IPS-11a (cell line): ENCODE measurements around the gene DMPK.
"Not testable (repeated sequence)": the region's sequence is repeated elsewhere in the genome, so short reads cannot be mapped to it uniquely, and the experiment has no call there.

Experiments used
- H3K4me3 ChIP-seq: one replicate; pipeline ENCODE4 v1.5.1; 2013; ENCODE audit warnings: low read depth, low read length, control low read depth

DMPK gene

DNA sequence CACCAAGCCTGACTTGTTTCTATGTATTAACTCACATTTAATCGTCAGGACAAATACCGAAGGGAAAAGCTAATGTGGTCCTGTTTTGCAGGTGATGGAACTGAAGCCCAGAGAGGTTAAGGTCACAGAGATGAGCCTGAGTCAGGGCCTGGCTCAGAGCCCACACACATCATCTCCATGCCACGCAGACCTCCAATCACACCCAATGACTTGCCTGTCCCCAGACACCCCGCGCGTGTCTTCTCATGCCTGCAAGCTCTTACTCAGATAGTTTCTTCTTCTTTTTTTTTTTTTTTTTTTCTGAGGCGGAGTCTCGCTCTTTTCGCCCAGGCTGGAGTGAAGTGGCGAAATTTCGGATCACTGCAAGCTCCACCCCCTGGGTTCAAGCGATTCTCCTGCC, 29.7 kb downstream of the DMPK start:
- no peak overlapping the region for H3K4me3 ChIP-seq

DNA sequence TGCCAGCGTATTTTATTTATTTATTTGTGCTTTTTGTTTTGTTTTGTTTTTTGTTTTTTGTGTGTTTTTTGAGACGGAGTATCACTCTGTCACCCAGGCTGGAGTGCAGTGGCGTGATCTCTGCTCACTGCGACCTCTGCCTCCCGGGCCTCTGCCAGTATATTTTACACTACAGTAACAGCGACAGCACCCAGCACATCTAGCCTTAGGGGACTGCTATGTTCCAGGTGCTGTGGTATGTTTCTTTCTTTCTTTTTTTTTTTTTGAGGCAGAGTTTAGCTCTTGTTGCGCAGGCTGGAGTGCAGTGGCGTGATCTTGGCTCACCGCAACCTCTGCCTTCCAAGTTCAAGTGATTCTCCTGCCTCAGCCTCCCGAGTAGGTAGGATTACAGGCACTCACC, 30.8 kb downstream of the DMPK start:
- not testable (repeated sequence) for H3K4me3 ChIP-seq

- no peak overlapping the region for H3K4me3 ChIP-seq
Observed at GRCh38 chr19:45747513-45747912, 34.8 kb downstream of the DMPK start.

GRCh38 chr19:45746866-45747265, 35.4 kb downstream of the DMPK start:
- H3K4me3 ChIP-seq, result no peak overlapping the region

DNA sequence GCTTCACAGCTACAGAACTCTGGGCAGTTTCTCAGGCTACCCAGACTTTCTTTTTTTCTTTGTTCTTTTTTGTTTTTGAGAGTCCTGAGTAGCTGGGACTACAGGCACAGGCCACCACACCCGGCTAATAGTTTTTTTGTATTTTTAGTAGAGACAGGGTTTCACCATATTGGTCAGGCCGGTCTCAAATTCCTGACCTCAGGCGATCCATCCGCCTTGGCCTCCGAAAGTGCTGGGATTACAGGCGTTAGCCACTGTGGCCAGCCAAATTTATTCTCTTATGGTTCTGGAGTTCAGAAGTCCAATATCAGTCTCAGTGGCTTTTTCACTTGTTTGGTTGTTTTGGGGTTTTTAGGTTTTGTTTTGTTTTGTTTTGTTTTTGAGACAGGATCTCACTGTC, 36.7 kb downstream of the DMPK start:
- H3K4me3 ChIP-seq, result no peak overlapping the region

GRCh38 chr19:45742969-45743368, 39.3 kb downstream of the DMPK start:
- no peak overlapping the region for H3K4me3 ChIP-seq

DNA sequence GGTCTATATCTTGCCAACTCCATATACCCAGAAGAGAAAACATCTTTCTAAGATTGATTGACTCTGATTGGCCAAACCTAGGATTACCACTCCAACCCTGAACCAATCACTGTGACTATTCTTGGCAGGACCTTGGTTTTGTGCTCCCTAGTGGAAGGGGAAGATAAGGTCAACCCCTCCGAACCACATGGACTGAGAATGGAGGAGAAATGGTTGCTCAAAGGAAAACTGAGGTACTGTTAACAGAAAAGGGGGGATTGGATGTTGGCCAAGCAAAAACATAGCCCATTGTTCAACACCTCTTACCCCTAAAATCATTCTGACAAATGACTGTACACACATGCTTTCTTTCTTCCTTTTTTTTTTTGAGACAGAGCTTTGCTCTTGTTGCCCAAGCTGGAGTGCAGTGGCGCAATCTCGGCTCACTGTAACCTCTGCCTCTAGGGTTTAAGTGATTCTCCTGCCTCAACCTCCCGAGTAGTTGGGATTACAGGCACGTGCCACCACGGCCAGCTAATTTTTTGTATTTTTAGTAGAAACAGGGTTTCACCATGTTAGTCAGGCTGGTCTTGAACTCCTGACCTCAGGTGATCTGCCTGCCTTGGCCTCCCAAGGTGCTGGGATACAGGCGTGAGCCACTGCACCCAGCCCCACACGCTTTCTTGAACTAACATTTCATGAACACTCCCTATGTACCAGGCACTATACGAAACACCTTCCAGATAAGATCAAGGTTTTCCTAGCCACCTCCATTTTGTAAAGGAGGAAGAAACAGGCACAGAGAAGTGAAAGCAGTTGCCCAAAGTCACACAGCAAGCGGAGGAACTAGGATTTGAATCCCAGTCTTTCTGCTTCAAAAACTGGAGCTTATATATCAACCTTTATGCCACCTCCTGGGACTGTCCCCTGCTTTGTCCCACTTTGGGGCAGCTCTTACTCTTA, 42.5 kb downstream of the DMPK start:
- H3K4me3 ChIP-seq, result no peak overlapping the region

GRCh38 chr19:45733160-45733810, 49.0 kb downstream of the DMPK start, which contains the start of gene MEIOSIN:
Gene MEIOSIN, plus strand, starts transcription at chr19:45733439. Its CDS starts 1,938 bp downstream, at chr19:45735377.
- H3K4me3 ChIP-seq, result no peak within 1 kb of the TSS

DNA sequence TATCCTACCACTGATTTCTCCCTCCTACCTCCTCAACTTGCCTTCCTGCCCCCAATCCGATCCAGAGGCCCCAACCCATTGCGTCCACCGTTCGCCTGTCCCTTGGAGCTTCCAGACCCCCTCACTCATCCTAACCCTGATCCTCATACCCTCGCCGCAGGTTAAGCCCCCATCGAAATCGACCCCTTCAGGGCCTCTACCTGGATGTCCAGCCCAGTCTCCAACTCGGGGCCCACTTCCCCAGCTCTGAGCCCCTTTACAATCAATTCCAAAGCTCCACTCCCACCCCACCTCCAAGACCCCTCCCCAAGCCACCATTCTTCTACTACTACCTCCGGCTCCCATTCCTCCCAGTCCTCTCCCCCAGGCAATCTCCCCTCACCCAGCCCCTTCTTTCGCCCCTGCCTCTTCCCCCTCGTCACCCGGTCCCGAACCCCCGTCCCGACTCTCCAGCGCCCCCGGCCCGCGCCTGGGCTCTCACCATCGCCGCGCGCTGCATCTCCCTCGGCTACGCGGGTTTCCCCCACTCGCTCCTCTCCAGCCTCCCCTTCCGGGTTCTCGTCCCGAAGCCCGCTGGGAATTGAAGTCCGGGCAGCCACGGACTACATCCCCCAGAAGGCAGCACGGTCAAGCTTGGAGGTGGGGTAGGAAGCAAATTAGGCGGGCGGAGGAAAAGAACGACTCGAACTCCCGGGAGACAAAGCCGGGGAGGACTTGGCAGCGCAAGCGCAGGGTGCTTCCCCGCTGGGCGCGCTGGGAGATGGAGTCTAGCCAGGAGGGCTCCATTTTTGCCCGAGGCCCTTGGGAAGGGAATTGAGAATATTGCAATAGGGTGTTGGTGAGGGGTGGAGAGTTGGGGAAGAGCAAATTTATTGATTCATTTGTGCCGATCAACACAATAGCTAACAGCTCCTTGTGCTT, 51.7 kb downstream of the DMPK start, which contains the start of gene FBXO46:
TSS of gene FBXO46 (minus strand) at position 529 of the 921 bp plus-strand sequence. CDS start 17,401 bp downstream, outside the sequence.
- H3K4me3 ChIP-seq, result peak within 1 kb of the TSS; percentile 84

DNA sequence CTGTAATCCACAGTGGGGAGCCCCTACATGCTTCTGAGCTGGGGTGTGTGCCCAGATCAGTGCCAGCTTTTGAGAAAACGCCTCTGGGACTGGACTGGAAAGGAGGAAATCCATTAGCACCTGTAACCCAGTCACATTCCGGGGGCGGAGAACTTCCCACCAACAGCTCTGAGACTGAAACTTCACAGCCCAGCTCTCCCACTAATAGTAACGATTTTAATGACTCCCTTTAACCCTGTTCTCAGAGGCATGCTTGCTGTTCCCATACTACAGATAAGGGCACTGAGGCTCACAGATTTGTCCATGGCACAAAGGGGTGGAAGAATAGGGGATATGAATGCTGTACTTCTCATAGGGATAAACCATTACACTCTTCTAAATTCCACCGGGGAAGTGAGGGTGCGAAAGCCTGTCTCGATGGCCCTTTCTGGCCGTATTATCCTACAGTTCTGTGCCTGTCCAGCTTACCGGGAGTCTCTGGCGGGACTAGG, 52.4 kb downstream of the DMPK start:
- peak overlapping the region; percentile 84 for H3K4me3 ChIP-seq

DNA sequence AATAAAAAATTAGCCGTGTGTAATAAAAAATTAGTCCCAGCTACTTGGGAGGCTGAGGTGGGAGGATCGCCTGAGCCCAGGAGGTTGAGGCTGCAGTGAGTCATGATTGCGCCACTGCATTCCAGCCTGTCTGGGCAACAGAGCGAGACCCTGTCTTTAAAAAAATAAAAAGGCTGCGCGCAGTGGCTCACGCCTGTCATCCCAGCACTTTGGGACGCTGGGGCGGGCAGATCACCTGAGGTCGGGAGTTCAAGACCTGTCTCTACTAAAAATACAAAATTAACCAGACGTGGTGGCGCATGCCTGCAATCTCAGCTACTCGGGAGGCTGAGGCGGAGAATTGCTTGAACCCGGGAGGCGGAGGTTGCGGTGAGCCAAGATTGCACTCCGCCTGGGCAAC, 53.6 kb downstream of the DMPK start:
- not testable (repeated sequence) for H3K4me3 ChIP-seq

- not testable (repeated sequence) for H3K4me3 ChIP-seq
Observed at GRCh38 chr19:45720065-45720464, 62.2 kb downstream of the DMPK start.
